ENCODE data around the gene MAPT. TPM values are rescaled to one million over a fixed set of nuclear protein-coding genes. Genes with fewer than 3 reads are reported as not detected.

MAPT gene
- total RNA-seq, 1 donor from 2014 or later: under 0.01 TPM

- no peak for DNase-seq (ENCODE audit: low read depth in 2 of 2)
Observed at GRCh38 chr17:46027976-46028325, 133.6 kb downstream of the MAPT start.

DNA sequence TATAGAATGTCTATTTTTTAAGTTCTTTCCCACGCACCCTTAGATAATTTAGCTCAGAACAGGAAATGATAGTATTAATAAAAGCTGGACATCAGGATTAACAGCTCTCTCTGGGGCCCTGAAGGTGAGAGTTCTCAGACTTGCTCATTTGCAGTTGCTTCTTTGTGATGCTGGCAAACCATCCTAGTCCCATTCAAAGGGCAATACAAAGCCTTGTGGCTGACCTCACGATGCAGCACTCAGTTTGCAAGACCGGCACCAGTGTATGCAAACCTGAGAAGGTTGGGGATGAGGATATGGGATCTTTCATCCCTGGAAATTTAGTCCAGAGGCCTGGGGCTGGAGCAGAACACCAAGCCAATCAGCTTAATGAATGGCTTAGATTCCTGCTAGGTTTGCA, 134.0 kb downstream of the MAPT start:
- no peak for DNase-seq (ENCODE audit: low read depth in 2 of 2)

DNA sequence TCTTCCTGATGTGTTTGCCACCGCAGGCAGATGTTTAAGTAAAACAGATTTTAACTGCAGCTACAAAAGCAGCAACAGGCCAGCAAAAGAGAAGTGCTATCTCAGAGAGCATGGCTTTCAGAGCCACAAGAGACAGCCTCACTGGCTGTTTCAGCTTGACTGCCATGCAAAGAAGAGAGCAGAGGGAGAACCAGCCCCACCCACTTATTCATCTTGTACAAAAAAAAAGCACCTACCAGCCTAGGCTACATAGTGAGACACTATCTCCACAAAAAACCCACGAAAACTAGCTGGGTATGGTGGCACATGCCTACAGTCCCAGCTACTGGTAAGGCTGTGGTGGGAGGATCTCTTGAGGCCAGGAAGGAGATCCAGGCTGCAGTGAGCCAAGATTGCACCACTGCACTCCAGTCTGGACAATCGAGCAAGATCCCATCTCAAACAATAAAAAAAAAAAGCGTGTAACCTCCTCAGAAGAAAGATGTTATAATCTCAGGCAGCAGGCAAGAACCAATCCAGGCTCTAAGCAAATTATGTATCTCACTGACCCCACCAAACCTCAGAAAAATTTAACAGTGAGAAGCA, 134.7 kb downstream of the MAPT start:
- DNase-seq (ENCODE audit: low read depth in 2 of 2): no peak

DNA sequence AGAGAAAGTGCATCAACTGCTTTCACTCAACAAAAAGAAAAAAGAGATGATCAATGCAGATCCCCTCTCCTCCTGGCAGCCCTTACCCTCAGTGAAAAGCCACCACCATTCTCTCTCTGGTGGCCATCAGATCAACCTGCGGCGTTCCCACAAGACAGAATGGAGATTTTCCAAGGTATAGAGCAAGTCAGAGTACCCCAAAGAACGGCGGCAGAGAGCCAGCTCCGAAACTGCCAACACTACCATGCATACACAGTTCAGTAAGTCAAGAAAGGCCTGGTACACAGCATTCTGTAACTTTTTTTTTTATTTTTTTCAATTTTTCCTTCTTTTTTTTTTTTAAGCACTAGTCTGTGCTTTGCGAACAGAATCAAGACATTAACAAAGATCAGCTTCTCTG, 135.3 kb downstream of the MAPT start:
- no peak for DNase-seq (ENCODE audit: low read depth in 2 of 2)

DNA sequence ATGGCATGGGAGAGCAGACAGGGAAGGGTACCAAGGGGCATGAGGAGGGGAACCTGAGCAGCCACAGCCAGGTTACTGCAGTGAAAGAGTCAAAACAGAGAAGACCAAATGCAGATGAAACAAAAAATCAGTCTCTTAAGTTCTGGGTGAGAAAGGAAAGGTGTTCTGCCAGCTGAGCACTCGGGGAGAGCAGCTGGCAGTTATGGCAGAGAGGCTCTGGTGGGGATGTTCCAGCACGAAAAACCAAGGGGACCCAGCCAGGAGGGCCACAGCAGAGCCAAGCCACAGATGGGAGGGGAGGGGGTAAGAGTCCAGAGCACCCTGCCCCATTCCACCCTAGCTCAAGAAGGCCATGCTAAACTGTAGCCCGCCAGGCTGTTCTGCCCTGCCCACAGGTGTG, 136.4 kb downstream of the MAPT start:
- DNase-seq (ENCODE audit: low read depth in 2 of 2): no peak

GRCh38 chr17:46031440-46031839, 137.1 kb downstream of the MAPT start:
- no peak for DNase-seq (ENCODE audit: low read depth in 2 of 2)

DNA sequence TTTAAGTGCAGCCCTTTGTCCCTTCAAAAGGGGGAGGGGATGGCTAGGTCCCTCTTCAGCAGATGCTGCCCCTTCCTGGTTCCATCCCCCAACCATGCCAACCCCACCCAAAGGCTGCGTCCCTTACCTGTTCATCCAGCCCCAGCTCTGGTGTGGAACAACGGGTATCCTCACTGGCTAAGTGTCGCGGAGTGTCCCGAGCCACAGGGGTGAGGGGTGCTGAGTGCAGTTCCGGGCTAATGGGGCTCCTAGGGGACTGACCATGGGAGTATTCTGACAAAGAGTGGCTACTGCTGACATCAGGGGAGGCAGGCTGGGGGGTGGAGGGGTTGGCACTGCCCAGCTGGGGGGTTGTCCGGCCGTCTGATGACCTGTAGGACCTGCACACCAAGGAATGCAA, 137.6 kb downstream of the MAPT start:
- DNase-seq (ENCODE audit: low read depth in 2 of 2): no peak

DNA sequence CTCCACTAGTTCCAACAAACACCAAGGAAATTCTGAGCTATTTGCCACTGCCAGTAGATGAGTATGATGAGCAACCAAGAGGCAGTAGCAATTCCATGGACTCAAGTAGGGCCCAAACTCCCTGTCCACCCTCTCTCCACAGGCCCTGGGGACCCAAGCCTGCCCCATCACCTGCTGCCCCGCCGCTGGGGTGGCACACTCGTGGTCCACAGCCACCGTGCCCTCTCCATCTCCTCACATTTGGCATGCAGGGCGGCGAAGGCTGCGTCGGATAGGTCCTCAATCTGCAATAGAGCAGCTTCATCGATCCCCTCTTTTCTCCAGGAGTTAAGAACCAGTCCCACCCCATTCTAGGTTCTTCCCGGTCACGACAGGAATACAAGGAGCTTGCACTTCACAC, 138.6 kb downstream of the MAPT start:
- no peak for DNase-seq (ENCODE audit: low read depth in 2 of 2)

GRCh38 chr17:46033392-46033791, 139.0 kb downstream of the MAPT start:
- DNase-seq (ENCODE audit: low read depth in 2 of 2): no peak

DNA sequence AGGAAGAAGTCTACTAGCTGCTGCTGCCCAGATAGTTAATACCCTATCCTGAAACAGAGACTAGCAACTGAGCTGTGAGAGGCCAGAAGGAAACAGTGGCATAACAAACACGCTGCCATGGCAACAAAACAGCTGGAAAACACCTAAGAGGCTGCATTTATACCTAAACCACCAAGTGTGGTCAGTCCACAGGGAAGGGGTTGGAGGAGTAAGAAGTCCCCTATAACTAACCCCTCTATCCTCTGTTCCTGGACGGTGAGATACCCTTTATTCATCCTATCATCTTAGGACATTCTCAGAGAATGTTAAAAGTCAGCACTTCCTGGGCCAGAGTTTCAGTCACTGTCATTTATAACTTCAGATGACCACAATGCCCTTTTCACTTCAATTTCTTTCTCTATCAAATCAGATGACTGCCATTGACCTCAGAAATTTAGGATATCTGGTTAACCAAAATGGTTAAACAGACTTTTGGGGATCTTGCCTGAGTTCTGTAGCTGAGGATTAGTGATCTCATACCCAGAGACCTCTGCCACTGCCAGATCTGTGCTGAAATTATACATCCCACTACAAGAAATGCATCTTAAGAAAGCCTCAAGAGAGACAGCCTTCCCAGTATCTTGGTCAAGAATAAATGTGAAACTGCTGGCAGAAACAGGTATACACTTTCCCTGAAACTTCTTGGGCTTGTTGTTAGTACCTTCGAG, 140.9 kb downstream of the MAPT start:
- peak; percentile 51 to 62 for DNase-seq (ENCODE audit: low read depth in 2 of 2)

DNA sequence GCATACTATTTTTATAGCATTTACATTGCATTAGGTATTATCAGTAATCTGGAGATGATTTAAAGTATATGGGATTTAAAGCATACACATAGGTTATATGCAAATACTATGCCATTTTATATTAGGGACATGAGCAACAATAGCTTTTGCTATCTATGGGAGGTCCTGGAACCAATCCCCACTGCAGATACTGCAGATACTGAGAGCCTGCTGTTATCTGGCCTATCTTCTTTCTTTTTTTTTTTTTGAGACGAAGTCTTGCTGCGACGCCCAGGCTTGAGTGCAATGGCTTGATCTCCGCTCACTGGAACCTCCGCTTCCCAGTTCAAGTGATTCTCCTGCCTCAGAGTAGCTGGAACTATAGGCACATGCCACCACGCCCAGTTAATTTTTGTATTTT, 142.1 kb downstream of the MAPT start:
- no peak for DNase-seq (ENCODE audit: low read depth in 2 of 2)

- no peak for DNase-seq (ENCODE audit: low read depth in 2 of 2)
Observed at GRCh38 chr17:46037722-46038255, 143.4 kb downstream of the MAPT start.

DNA sequence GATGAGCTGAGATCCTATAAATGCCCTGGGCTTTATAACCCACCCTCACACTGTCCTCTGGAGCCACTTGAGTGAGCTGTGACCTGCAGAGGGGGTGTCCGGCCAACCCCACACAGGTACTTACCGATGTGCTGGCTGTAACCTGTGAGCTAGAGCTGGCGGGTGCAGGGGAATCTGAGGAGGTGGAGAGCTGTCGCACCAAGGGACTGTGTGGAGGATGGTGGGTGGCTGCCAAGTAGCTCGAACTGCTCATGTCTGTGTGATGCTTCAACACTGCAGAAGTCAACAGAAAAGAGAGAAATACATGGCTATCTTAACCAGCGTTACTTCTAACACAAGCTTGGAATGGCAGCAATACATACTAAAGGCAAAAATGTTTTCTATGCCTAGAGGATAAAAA, 144.1 kb downstream of the MAPT start:
- no peak for DNase-seq (ENCODE audit: low read depth in 2 of 2)

DNA sequence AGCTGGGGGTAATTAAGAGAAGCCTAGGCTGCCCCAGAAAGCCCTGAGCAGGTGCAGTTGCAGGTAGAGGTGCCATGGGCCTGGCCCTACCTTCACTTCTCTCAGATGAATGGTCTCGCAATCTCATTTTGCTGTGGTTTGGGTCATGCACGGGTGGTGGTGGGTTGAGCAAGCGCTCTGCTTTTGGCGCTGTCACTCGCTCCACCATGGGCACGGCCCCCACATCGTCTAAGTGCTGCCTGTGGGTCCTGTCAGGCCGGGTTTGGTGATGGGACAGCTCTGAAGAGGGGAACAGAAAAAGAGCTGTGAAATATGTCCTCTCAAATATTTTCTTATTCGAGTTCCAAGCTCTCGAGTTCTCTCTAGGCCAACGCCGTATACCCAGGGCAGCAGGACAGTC, 144.6 kb downstream of the MAPT start:
- no peak for DNase-seq (ENCODE audit: low read depth in 2 of 2)

GRCh38 chr17:46039592-46040186, 145.3 kb downstream of the MAPT start:
- no peak for DNase-seq (ENCODE audit: low read depth in 2 of 2)

DNA sequence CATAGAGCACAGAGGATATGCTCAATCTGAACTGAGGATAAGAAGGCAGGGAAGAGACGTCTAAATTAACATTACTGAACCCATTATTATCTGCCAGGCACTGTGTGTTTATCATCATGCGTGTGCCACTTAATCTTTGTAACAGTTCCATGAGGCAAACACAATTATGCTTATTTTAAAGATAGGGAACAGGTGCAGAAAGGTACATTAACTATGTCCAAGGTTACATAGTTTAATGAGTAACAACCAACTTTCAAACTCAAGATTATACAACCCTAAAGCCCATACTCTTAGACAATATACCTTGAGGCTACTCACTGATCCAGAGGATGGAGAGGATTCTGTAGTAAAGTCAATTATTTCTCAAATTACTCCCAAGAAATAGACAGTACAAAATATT, 147.9 kb downstream of the MAPT start:
- DNase-seq (ENCODE audit: low read depth in 2 of 2): no peak

DNA sequence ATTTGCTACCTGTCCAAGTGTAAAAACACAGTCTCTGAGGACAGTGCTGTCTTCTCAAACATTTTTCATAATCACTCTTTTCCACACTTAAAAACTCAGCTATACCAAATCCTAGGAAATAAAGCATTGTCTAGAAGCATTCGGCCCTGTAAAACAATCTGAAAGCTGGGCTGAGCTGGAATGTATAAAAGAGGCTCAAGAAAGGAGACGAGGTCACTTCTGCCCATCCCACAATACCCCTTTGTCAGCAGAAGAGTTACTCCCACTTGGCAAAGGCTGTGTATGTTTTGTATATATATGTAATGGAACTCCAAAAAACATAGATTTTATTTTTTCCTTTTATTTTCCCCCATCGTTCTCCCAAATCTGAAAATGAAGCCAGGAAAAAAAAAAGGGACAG, 148.6 kb downstream of the MAPT start:
- no peak for DNase-seq (ENCODE audit: low read depth in 2 of 2)

GRCh38 chr17:46043606-46044005, 149.3 kb downstream of the MAPT start:
- DNase-seq (ENCODE audit: low read depth in 2 of 2): no peak

DNA sequence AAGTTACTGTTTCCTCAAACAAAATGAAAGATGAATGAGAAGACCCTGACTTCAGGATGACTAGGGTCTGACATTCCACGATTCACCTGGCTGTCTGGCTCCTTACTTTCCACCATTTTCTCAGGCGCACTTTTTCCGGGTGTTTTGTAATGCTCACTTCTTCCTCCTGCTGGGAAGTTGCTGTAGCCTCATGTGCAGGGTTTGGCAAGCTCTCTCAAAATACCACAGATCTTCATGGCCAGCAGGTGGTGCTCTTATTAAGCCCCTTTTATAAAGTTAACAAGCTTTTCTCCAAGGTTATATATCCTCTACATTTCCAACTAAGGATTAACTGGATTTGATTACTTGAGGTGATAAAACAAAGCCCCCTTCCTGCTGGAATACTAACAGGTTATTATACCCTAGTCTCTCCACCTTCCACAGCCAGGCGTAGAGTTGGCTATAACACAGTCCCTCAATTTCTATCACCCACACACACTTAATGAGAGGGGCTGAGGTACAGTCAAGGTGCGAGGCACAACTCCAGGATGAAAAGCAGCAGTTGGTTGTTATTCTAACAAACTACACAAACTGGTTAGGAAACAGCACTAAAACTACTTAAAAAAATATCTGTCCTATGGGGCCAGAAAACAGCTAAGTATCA, 150.1 kb downstream of the MAPT start:
- peak; percentile 93 to 94 for DNase-seq (ENCODE audit: low read depth in 2 of 2)

- no peak for DNase-seq (ENCODE audit: low read depth in 2 of 2)
Observed at GRCh38 chr17:46044989-46045388, 150.6 kb downstream of the MAPT start.

DNA sequence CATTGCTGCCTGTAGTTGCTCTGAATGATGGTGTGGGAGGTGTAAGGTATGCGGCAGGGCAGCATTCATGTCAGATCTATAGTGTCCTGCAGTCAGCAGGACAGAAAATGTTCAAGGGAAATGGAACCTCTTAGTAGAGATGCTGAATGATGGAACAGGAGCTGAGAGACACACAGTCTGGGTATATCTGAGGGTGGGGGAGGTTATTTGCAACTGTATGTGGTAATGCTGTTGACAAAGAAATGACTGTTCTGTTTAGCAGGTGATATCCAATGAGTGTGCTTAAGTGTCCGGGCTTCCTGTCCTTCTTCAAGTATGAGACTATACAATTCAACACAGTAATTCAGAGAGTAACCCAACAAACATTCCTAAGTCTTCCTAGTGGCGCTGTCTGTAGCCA, 151.3 kb downstream of the MAPT start:
- no peak for DNase-seq (ENCODE audit: low read depth in 2 of 2)

- peak; percentile 23 to 72 for DNase-seq (ENCODE audit: low read depth in 2 of 2)
Observed at GRCh38 chr17:46046957-46047356, 152.6 kb downstream of the MAPT start.

- DNase-seq (ENCODE audit: low read depth in 2 of 2): no peak
Observed at GRCh38 chr17:46047398-46047797, 153.0 kb downstream of the MAPT start.
